Neural cell (in vitro differentiated cells): Measurements from ENCODE around the gene SNX6.

Experiments used
- CTCF ChIP-seq: fragments of 450-650 bp; IDR thresholded peaks from 2 replicates; pipeline ENCODE4 v1.5.1; 2014; ENCODE audit warnings: antibody characterized with exemption, mild to moderate bottlenecking, moderate library complexity; ENCODE audit not compliant: poor library complexity, severe bottlenecking
- EP300 ChIP-seq: fragments of 450-650 bp; conservative IDR thresholded peaks from 2 replicates; pipeline ENCODE4 v1.6.1; 2014; ENCODE audit warnings: antibody characterized with exemption, mild to moderate bottlenecking, moderate library complexity; ENCODE audit not compliant: poor library complexity, severe bottlenecking
- EZH2 ChIP-seq: fragments of 200-600, 300-800 bp; shearing (Covaris generic), sonication (generic); IDR thresholded peaks from 2 replicates; pipeline ENCODE4 v1.6.1; 2014; ENCODE audit warnings: antibody characterized with exemption, low read length, borderline replicate concordance, mild to moderate bottlenecking; ENCODE audit not compliant: insufficient read depth, poor library complexity, severe bottlenecking
- POLR2AphosphoS5 ChIP-seq: IDR thresholded peaks from 2 replicates; pipeline ENCODE4 v1.6.1; 2012
- RAD21 ChIP-seq: fragments of 450-650 bp; conservative IDR thresholded peaks from 2 replicates; pipeline ENCODE4 v1.6.1; 2014; ENCODE audit warnings: antibody characterized with exemption, mild to moderate bottlenecking, moderate library complexity
- REST ChIP-seq: IDR thresholded peaks from 2 replicates; pipeline ENCODE4 v1.6.1; 2012; ENCODE audit warnings: borderline replicate concordance
- TAF1 ChIP-seq: IDR thresholded peaks from 2 replicates; pipeline ENCODE4 v1.6.1; 2012; ENCODE audit warnings: low read depth

GRCh38 chr14:34633742-34634141 lies 3.8 kb upstream of the SNX6 start:
- TF ChIP-seq EZH2, result no peak
- no peak for TF ChIP-seq TAF1
- no peak for TF ChIP-seq EP300
- no peak for TF ChIP-seq CTCF
- TF ChIP-seq REST, result no peak
- TF ChIP-seq POLR2AphosphoS5, result no peak
- TF ChIP-seq RAD21, result no peak
